HL-60 (cell line): ENCODE measurements around the gene AVPI1.

ENCODE experiments used
- POLR2AphosphoS5 ChIP-seq: IDR thresholded peaks from 2 replicates; pipeline ENCODE4 v1.6.1; 2012; ENCODE audit warnings: low read depth
- TF ChIP-seq, protein P1 (sequence below): IDR thresholded peaks from one replicate; pipeline ENCODE4 v1.5.1; 2011; ENCODE audit warnings: low read length, control low read depth, inconsistent platforms; ENCODE audit not compliant: insufficient read depth

DNA sequence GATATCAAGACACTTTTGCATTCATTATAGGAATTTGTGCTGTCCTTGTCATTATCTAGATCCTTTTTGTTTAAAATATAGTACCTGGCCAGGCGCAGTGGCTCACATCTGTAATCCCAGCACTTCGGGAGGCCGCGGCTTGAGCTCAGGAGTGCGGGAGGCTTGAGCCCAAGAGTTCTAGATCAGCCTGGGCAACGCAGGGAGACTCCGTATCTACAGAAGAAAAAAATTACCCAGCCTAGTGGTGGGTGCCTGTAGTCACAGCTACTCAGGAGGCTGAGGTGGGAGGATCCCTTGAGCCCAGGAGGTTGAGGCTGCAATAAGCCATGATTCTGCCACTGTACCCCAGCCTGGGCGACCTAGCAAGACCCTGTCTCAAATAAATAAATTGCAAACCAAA is 53.1 kb downstream of the AVPI1 start:
- TF ChIP-seq, protein P1, sequence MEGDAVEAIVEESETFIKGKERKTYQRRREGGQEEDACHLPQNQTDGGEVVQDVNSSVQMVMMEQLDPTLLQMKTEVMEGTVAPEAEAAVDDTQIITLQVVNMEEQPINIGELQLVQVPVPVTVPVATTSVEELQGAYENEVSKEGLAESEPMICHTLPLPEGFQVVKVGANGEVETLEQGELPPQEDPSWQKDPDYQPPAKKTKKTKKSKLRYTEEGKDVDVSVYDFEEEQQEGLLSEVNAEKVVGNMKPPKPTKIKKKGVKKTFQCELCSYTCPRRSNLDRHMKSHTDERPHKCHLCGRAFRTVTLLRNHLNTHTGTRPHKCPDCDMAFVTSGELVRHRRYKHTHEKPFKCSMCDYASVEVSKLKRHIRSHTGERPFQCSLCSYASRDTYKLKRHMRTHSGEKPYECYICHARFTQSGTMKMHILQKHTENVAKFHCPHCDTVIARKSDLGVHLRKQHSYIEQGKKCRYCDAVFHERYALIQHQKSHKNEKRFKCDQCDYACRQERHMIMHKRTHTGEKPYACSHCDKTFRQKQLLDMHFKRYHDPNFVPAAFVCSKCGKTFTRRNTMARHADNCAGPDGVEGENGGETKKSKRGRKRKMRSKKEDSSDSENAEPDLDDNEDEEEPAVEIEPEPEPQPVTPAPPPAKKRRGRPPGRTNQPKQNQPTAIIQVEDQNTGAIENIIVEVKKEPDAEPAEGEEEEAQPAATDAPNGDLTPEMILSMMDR, result no peak
- no peak for TF ChIP-seq POLR2AphosphoS5
